Uterus (tissue), 4 donors: Measurements from ENCODE around the gene PCED1B. TPM values are rescaled to one million over a fixed set of nuclear protein-coding genes. Genes with fewer than 3 reads are reported as not detected.
A peak's percentile ranks its signal among the peaks of the same experiment; 100 is the strongest.
"Not testable (repeated sequence)": the region's sequence is repeated elsewhere in the genome, so short reads cannot be mapped to it uniquely, and the experiment has no call there.

ENCODE experiments used
- DNase-seq, 2 donors: peaks; one replicate each; pipeline ENCODE4 v3.0.0-alpha.2; 2019 to 2020
- H3K27ac ChIP-seq, 2 donors: fragments of 200-600 bp; sonication (generic); 1 replicate in 1 of 2; 2 replicates in 1 of 2; pipeline ENCODE4 v1.5.1; 2016 to 2018
- H3K27me3 ChIP-seq, 2 donors: fragments of 200-600 bp; sonication (generic); one replicate each; pipeline ENCODE4 v1.5.1; 2018 to 2019; ENCODE audit warnings: control low read depth in 1 of 2
- H3K36me3 ChIP-seq, 2 donors: fragments of 200-600 bp; sonication (generic); one replicate each; pipeline ENCODE4 v1.5.1; 2019; ENCODE audit warnings: control low read depth in 1 of 2
- H3K4me1 ChIP-seq, 2 donors: fragments of 200-600 bp; sonication (generic); one replicate each; pipeline ENCODE4 v1.5.1; 2018 to 2019; ENCODE audit warnings: control low read depth in 1 of 2
- H3K4me3 ChIP-seq, 2 donors: fragments of 200-600 bp; sonication (generic); 1 replicate in 1 of 2; 2 replicates in 1 of 2; pipeline ENCODE4 v1.5.1; 2018 to 2019; ENCODE audit warnings: mild to moderate bottlenecking in 1 of 2
- H3K9me3 ChIP-seq, 2 donors: fragments of 200-600 bp; sonication (generic); one replicate each; pipeline ENCODE4 v1.5.1; 2019; ENCODE audit warnings: control low read depth in 1 of 2
- POLR2A ChIP-seq, 2 donors: fragments of 450-650 bp; IDR thresholded peaks; one replicate each; pipeline ENCODE4 v1.6.1; 2016; ENCODE audit warnings: antibody characterized with exemption in 2 of 2, mild to moderate bottlenecking in 1 of 2, moderate library complexity in 1 of 2
- intact Hi-C: fragments of 100-400 bp; cut with DNase I; formaldehyde crosslinking; loops from one replicate; pipeline ENCODE4 v1.15.1; 2023; ENCODE audit warnings: low total_unique reads
- total RNA-seq, 4 donors: library from RNA; depleted of rRNA in 3 of 4; stranded (reverse); fragments of >200 nt in 3 of 4; gene quantifications; one replicate each; pipeline versions ENCODE4 v1.1.0 to v1.2.4, GENCODE V29; 2014 to 2023
- TF ChIP-seq, protein P1 (sequence below), 4 experiments: fragments of 200-600 bp in 2 of 4; fragments of 450-650 bp in 2 of 4; sonication (generic) in 2 of 4; IDR thresholded peaks; one replicate each; pipeline ENCODE4 v1.5.1; 2016 to 2019; ENCODE audit warnings: antibody characterized with exemption in 4 of 4, mild to moderate bottlenecking in 2 of 4, moderate library complexity in 1 of 4
- donor health status: DM: yes; HTN: yes; CAD: no.

Gene PCED1B
- total RNA-seq, 4 donors from 2014 or later, result 1.0 to 46.6 (median 13.0) TPM

DNA sequence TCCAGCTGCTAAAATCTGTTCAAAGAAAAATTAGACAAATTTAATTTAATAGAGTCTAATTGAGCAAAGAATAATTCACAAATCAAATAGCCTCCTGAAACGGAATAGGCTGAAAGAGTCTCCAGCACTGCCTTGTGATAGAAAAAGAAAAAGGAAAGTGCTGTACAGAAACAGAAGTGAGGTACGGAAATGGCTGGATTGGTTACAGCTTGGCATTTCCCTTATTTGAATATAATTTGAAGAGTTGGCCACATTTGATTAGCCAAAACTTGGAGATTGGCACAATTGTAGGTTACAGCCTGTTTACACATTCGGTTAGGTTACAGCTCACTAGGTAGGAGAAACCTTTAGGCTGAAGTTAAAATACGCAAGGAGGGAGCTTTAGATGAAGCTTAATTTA, 24.8 kb upstream of the PCED1B start:
- Histone ChIP-seq H3K4me3 (no peak overlapping the region), H3K36me3 (no peaks in the 10 kb centered on the region), H3K27ac (peak overlapping the region in 1 of 2 donors; percentile 14), H3K9me3 (peaks cover 0 to 4% of the 10 kb centered on the region in 2 donors), H3K4me1 (no peaks in the 10 kb centered on the region), H3K27me3 (no peaks in the 10 kb centered on the region)
- intact Hi-C loops, result no loop called here
- DNase-seq, result no peak
- TF ChIP-seq POLR2A (IDR thresholded peaks at IDR 0.05), result no peak
- TF ChIP-seq, protein P1, sequence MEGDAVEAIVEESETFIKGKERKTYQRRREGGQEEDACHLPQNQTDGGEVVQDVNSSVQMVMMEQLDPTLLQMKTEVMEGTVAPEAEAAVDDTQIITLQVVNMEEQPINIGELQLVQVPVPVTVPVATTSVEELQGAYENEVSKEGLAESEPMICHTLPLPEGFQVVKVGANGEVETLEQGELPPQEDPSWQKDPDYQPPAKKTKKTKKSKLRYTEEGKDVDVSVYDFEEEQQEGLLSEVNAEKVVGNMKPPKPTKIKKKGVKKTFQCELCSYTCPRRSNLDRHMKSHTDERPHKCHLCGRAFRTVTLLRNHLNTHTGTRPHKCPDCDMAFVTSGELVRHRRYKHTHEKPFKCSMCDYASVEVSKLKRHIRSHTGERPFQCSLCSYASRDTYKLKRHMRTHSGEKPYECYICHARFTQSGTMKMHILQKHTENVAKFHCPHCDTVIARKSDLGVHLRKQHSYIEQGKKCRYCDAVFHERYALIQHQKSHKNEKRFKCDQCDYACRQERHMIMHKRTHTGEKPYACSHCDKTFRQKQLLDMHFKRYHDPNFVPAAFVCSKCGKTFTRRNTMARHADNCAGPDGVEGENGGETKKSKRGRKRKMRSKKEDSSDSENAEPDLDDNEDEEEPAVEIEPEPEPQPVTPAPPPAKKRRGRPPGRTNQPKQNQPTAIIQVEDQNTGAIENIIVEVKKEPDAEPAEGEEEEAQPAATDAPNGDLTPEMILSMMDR (IDR thresholded peaks at IDR 0.05), result no peak

DNA sequence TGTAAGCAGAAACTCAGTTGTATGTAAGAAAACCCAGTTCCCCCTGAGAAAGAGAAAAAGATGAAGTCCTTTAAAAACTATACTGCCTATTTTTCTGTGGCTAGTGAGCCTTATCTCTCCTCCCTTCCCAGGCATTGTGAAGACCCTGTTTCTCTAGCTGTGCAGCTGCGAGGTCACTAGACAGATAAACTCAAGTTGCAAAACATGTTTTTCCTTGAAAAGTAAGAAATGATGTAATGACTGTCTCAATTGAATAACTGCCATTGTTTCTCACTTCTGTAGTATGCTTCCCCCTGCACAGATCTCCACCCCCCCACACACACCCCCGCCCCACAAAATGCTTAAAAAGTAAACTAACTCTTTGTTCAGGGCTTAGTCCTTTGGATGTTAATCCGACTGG, 23.6 kb upstream of the PCED1B start:
- H3K36me3 ChIP-seq, H3K9me3 ChIP-seq, DNase-seq, H3K27me3 ChIP-seq, H3K4me3 ChIP-seq, H3K27ac ChIP-seq, H3K4me1 ChIP-seq, intact Hi-C loops: not testable (repeated sequence)

DNA sequence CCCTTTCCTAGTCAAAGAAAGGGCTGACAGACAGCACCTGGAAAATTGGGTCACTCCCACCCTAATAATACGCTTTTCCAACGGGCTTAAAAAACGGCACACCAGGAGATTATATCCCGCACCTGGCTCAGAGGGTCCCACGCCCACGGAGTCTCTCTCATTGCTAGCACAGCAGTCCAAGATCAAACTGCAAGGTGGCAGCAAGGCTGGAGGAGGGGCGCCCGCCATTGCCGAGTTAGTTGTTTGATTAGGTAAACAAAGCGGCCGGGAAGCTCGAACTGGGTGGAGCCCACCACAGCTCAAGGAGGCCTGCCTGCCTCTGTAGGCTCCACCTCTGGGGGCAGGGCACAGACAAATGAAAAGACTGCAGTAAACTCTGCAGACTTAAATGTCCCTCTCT, 22.5 kb upstream of the PCED1B start:
- H3K27ac ChIP-seq, intact Hi-C loops: not testable (repeated sequence)

DNA sequence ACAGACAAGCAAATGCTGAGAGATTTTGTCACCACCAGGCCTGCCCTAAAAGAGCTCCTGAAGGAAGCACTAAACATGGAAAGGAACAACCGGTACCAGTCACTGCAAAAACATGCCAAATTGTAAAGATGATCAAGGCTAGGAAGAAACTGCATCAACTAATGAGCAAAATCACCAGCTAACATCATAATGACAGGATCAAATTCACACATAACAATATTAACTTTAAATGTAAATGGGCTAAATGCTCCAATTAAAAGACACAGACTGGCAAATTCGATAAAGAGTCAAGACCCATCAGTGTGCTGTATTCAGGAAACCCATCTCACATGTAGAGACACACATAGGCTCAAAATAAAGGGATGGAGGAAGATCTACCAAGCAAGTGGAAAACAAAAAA, 20.8 kb upstream of the PCED1B start:
- H3K36me3 ChIP-seq, intact Hi-C loops, H3K27me3 ChIP-seq, DNase-seq, H3K9me3 ChIP-seq, H3K27ac ChIP-seq, H3K4me3 ChIP-seq, H3K4me1 ChIP-seq: not testable (repeated sequence)

More for the DNA sequence above, 22.5 kb upstream of the PCED1B start:
- H3K36me3 ChIP-seq, H3K4me3 ChIP-seq, DNase-seq, H3K9me3 ChIP-seq, H3K4me1 ChIP-seq, H3K27me3 ChIP-seq: not testable (repeated sequence)

DNA sequence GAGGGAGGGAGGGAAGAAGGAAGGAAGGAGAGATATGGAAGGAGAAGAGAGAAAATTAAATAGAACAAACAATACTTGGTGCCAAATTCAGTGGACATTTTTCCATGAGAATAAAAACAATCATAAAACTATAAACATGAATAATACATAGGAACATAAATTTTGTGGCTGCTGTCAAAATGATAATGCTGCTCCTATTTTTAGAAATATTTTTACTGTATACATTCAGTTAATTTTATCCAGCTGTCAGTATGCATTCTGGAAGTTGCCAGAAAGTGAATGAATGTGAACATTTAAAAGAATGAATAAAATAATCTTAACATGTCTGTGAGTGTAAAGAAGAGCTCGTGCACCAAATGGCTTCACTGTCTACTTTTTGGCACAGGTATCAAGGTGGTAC, 13.9 kb upstream of the PCED1B start:
- Histone ChIP-seq H3K27ac (peak overlapping the region in 1 of 2 donors; percentile 47), H3K27me3 (no peaks in the 10 kb centered on the region), H3K36me3 (no peaks in the 10 kb centered on the region), H3K4me3 (no peak overlapping the region), H3K4me1 (peaks cover 0 to 6% of the 10 kb centered on the region in 2 donors), H3K9me3 (no peaks in the 10 kb centered on the region)
- DNase-seq, result no peak
- intact Hi-C loops, result no loop called here
- TF ChIP-seq POLR2A (IDR thresholded peaks at IDR 0.05), result no peak
- TF ChIP-seq, protein P1 (IDR thresholded peaks at IDR 0.05), result no peak

DNA sequence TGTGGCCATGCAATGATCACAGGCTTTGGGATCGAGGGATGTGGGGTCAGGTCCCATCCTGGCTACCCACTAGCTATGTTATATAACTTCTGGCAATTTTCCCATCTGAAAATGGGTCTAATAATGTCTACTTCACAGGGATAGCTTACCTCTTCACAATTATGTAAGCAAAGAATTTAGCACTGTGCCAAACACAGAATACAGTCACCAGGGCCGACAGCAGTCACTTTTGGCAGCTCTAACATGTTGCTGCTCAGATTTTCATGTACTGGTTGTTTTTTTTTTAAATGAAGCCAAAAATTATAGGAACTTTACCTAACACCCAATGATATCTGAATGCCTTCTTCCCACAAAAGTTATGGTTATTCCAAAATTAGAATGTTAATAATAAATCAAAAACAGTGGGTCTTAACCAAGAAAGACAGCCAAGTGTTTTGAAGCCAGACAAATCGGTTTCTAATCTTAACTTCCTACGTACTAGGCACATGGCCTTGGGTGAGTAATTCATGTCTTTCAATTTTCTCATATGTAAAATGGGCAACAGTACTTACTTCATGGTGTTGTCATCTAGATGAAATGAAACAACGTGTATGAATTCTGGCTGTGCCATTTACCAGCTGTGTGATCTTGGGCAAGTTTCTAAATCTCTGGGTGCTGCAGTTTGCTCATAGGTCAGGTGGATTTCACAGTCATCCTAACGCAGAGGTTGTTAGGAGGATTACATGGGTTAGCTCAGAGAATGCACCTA, 13.0 kb upstream of the PCED1B start:
- Histone ChIP-seq H3K4me3 (no peak overlapping the region), H3K4me1 (peaks cover 0 to 6% of the 10 kb centered on the region in 2 donors), H3K27ac (peak overlapping the region; percentile 46 to 47), H3K9me3 (no peaks in the 10 kb centered on the region), H3K36me3 (no peaks in the 10 kb centered on the region), H3K27me3 (no peaks in the 10 kb centered on the region)
- DNase-seq, result no peak
- TF ChIP-seq POLR2A (IDR thresholded peaks at IDR 0.05), result no peak
- TF ChIP-seq, protein P1 (IDR thresholded peaks at IDR 0.05), result no peak
- intact Hi-C loops, result no loop called here

DNA sequence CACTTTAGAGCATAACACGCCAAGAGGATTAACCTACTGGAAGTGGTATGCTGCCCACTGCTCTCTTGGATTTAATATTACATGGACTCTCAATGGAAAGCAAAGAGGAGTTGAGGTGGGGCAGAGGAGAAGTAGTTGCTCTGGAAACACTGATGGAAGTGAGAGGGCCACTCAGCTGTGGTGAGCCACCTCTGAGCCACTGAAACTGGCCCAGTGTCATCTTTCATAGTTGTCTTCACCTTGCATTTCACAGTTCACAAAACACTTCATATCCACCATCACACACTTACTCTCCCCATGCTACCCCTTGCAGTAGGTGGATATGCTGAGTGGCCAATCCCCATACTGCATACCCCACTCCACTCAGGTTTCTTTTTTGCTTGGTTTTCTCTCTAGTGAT, 12.2 kb upstream of the PCED1B start:
- TF ChIP-seq POLR2A (IDR thresholded peaks at IDR 0.05), result no peak
- TF ChIP-seq, protein P1 (IDR thresholded peaks at IDR 0.05), result no peak
- Histone ChIP-seq H3K9me3 (no peaks in the 10 kb centered on the region), H3K27me3 (no peaks in the 10 kb centered on the region), H3K4me1 (peaks cover 0 to 6% of the 10 kb centered on the region in 2 donors), H3K36me3 (no peaks in the 10 kb centered on the region), H3K27ac (peak overlapping the region; percentile 46 to 47), H3K4me3 (no peak overlapping the region)
- intact Hi-C loops, result no loop called here
- no peak for DNase-seq
